Measurements from ENCODE around the gene RASA3.

Gene RASA3

GRCh38 chr13:114073881-114074612, 58.4 kb downstream of the RASA3 start:
- no peak for DNase-seq (ENCODE audit: low read depth)
- no peak for TF ChIP-seq CTCF (conservative IDR thresholded peaks at IDR 0.05; ENCODE audit: low read depth, low read length)
- H3K4me3 ChIP-seq (ENCODE audit: low read depth, low read length) = no peak overlapping the region

- DNase-seq (ENCODE audit: low read depth) = no peak
- no peak overlapping the region for H3K4me3 ChIP-seq (ENCODE audit: low read depth, low read length)
- no peak for TF ChIP-seq CTCF (conservative IDR thresholded peaks at IDR 0.05; ENCODE audit: low read depth, low read length)
These were observed 60.0 kb downstream of the RASA3 start for GRCh38 chr13:114072421-114072820.

- no peak for TF ChIP-seq CTCF (conservative IDR thresholded peaks at IDR 0.05; ENCODE audit: low read depth, low read length)
- DNase-seq (ENCODE audit: low read depth) = no peak
- H3K4me3 ChIP-seq (ENCODE audit: low read depth, low read length) = no peak overlapping the region
These were observed 60.4 kb downstream of the RASA3 start for GRCh38 chr13:114071991-114072390.

- DNase-seq (ENCODE audit: low read depth) = no peak
- H3K4me3 ChIP-seq (ENCODE audit: low read depth, low read length) = no peak overlapping the region
- TF ChIP-seq CTCF (conservative IDR thresholded peaks at IDR 0.05; ENCODE audit: low read depth, low read length) = no peak
These were observed 61.0 kb downstream of the RASA3 start for GRCh38 chr13:114071410-114071809.

- no peak overlapping the region for H3K4me3 ChIP-seq (ENCODE audit: low read depth, low read length)
- no peak for DNase-seq (ENCODE audit: low read depth)
- no peak for TF ChIP-seq CTCF (conservative IDR thresholded peaks at IDR 0.05; ENCODE audit: low read depth, low read length)
These were observed 62.2 kb downstream of the RASA3 start for GRCh38 chr13:114070098-114070799.

GRCh38 chr13:114069376-114070097, 62.9 kb downstream of the RASA3 start:
- TF ChIP-seq CTCF (conservative IDR thresholded peaks at IDR 0.05; ENCODE audit: low read depth, low read length) = no peak
- no peak for DNase-seq (ENCODE audit: low read depth)
- no peak overlapping the region for H3K4me3 ChIP-seq (ENCODE audit: low read depth, low read length)

Data from choroid plexus epithelial cell (primary cell).